Endometrial microvascular endothelial cells (primary cell): ENCODE results near the gene PIP5K1C. TPM values are rescaled to one million over a fixed set of nuclear protein-coding genes. Genes with fewer than 3 reads are reported as not detected.

ENCODE experiments used
- in situ Hi-C: cut with HindIII; loops from 2 replicates; pipeline ENCODE4 v1.10.0; 2017; ENCODE audit warnings: low sequenced_read_pairs, low pct_unique_long_range_greater_than_20kb; ENCODE audit errors: inconsistent ontology term
- total RNA-seq: library from RNA; depleted of rRNA; stranded (reverse); fragments of >200 nt; gene quantifications from one replicate; pipeline ENCODE4 v1.2.3, GENCODE V29; 2015; ENCODE audit errors: inconsistent ontology term

Gene PIP5K1C
- total RNA-seq, 1 donor from 2014 or later, result 38.0 TPM

DNA sequence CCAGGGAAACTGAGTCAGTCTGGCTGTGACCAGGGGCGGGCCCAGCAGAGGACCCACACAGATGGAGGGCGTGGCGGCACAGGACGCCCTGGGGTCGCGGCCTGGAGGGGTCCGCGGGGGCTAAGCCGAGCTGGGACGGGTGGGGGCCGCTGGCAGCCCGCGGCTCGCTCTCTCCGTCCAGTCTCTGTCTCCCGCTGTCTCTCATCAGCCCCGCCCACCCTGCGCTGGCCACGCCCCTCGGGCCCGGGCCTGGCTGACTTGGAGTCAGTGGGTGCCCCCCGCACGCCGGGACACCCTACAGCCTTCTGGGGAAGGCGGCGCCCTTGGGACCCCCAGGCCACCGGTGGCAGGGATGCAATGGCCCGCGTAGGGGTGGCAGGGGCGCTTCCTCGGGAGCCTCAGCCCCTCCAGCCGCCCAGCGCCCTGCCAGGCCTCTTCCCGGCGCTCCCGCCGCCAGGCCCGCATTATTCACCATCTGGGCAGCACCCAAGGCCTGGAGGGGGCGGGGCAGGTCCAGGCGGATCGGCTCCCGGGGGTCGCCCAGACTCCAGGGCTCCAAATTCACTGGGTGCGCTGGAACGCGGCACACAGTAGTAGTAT is 93.5 kb downstream of the PIP5K1C start, which contains the start of gene TBXA2R:
TBXA2R (minus strand) TSS at position 186 of the 600 bp plus-strand sequence. CDS start 6,241 bp downstream, outside the sequence.
- in situ Hi-C loops, result no loop called here

DNA sequence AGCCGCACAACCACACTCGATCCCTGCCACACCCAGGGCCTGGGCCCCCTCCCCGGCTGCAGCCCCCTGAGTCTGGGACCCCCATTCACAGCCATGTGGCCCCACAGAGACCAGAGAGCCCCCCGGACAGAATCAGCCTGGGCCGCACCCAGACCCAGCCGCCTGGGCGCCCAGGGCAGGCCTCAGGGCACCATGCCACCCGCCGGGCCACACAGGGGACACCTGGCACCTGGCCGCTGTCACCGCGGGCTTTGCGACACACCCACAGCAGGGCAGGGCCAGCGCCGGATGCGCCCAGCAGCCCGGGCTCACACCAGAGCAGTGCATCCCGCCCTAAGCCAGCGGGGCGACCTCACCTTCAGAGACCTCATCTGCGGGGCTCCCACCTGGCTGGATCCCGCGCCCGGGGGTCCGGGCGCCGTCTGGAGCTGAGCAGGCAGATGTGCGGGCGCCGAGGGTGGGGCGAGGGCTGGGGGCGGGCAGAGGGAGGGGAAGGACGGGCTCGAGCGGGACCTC is 94.0 kb downstream of the PIP5K1C start:
- in situ Hi-C loops, result no loop called here

DNA sequence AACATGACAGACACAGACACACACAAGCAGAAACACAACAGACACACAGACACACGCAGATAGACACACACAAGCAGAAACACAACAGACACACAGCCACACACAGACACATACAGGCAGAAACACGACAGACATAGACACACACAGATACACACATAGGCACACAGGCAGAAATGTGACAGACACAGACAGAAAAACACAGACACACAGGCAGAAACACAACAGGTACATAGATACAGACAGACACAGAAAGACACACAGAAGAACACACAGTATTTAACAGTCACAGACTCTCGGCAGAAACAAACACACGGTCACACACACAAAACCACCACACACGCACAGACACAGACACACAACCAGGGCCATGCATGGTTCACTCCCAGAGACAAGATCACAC is 94.5 kb downstream of the PIP5K1C start:
- in situ Hi-C loops, result no loop called here

DNA sequence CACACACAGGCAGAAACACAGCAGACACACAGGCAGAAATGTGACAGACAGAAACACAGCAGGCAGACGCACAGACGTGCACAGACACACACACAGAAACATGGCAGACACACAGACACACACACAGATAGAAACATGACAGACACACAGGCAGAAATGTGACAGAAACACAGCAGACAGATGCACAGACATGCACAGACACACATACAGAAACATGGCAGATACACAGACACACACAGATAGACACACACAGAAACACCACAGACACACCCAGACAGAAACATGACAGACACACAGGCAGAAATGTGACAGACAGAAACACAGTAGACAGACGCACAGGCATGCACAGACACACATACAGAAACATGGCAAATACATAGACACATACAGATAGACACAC is 94.9 kb downstream of the PIP5K1C start:
- in situ Hi-C loops, result no loop called here

DNA sequence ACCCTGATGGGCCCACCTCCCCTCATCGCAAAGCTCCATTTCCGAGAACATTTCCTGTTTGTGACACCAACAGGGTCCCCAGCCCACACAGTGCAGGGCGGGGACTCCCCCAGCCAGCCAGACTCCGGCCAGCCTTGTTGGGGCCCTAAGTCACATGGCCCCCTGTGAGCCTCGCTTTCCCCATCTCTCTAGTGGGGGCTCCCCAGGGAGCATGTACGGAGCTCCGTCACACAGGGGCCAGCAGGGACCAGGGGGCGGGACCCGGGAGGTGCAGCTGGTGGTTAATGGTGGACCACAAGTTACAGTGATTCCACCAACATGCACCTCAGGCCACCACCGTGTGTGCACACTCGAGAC is 95.3 kb downstream of the PIP5K1C start:
- in situ Hi-C loops, result no loop called here

DNA sequence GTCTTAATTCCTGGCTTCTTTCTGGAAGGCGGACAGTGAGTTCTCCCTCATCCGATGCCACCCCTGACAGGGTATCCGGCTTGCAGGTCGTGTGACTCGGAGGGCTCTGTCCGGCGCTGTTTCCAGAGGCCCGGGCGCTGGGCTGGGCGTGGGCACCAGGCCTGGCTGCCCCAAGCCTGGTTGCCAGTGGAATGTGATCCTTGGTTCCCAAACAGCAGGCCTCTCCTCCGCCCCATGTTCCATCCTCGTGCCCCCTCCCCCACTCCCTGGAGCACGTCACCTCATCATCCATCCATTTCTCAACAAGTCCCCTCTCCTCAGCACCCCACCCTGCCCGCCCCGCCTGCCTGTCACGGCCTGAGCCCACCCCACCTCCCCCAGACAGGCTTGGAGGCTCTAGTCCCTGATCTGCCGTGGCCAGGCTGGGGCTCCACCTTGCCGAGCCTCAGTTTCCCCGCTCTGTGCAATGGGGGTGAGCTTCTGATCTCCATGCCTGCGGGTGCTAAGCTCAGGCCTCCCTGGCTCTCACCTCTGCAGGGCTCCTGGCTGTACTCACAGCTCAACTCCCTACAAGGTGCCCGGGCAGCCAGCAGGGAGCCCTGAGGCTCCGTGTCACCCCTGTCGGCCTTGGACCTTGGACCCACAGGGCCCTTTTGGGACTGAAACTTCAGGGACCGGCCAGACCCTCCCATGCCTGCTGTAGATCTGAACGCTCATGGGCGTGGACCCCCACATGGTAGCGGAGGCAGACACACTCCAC is 95.9 kb downstream of the PIP5K1C start:
- in situ Hi-C loops, result no loop called here

DNA sequence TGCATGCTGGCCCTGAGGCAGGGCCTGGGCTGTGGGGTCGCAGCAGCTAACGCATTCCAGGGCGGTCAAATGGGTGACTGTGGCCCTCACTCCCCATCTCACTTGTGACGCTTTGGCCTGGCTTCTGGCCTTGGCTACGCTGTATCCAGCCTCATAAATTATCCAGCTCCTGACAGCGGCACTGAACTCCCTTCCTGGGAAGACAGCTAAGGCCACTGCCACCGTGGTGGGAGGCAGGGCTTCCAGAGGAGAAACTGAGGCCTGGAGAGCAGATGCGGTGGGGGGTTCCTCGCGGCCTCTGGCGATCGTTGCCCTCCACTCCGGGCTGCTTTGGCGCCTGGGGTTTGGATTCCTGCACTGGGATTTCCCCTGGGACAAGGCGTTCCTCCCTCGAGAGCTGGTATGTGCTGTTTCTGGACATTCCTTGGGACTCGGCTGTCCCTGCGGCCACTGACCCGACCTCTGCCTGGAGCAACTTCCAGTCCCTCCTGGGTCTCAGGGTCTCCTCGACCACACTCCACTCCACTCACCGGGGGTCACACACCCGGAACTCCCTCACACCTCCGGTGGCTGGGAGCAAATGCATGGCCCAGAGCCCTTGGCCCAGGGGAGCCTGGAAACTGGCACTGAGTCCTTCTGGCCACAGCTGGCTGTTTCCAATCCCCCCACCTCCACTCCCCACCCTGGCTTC is 97.0 kb downstream of the PIP5K1C start:
- in situ Hi-C loops, result no loop called here

DNA sequence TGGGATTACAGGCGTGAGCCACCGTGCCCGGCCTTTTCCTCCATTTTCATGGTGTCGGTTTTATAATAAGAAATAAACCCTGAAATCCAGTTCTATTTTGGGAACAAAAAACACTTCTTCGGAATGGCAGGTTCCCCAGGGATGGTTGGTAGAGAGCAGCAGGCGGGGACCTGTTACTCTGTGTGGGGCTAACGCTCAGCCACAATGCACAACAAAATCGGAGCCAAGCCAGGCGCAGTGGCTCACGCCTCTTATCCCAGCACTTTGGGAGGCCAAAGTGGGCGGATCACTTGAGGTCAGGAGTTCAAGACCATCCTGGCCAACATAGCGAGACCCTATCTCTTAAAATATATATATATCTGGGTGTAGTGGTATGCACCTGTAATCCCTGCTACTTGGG is 99.2 kb downstream of the PIP5K1C start:
- in situ Hi-C loops, result no loop called here

DNA sequence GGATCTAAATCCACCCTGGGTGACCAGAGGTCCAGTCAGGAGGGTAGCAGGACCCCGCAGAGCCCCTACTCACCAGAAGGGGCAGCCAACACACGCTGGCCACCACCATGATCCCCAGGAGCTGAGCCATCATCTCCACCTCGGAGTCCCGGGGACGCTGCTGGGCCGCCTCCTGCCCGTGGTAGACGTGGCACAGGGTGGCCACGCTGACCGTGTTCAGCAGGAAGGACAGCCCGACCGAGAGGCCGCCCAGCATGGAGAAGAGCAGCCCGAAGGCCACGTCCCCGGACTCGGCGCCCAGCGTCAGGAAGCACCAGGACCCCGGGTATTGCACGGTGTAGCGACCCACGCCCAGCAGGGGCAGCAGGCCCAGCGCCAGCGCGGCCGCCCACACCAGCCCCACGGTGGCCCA is 100.5 kb downstream of the PIP5K1C start:
- in situ Hi-C loops, result no loop called here

DNA sequence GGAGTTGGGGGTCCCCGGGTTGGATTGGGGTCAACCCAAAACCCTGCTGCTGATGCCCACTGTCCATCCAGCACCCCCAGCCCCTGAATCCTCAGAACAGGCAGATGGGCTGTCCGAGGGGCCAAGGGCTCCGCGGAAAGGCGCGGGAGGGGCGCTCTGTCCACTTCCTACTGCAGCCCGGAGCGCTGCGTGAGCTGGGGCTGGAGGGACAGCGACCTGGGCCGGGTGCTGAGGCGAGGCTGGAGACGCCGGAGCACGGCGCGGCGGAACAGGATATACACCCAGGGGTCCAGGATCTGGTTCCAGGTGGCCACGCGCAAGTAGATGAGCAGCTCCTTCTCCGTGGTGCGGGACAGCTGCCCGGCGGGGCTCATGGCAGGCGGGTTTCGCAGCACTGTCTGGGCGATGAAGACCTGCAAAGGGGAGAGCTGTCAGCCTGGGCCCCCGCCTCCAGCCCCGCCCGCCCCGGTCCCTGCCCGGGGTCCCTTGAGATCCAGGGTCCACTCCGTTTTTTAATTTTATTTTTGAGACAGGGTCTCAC is 104.7 kb downstream of the PIP5K1C start:
- in situ Hi-C loops, result no loop called here

DNA sequence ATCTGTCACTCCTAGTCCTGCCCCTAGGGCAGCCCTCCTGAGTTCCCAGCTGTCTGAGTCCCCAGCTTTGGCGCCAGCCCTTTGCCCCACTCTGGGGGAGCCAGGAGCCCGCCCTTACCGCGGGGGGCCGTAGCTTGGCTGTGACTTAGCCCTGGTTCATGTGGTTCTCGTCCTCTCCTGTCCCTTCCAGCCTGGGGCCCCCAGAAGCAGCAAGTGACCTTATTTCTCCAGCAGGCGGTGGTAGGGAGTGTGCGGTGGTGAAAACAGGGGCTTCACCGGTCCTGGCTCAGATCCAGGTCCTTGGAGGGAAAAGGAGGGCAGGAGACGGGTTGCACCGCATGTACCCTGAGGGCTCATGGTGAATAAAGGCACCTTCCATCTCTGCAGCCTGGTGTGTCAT is 107.1 kb downstream of the PIP5K1C start:
- in situ Hi-C loops, result no loop called here

DNA sequence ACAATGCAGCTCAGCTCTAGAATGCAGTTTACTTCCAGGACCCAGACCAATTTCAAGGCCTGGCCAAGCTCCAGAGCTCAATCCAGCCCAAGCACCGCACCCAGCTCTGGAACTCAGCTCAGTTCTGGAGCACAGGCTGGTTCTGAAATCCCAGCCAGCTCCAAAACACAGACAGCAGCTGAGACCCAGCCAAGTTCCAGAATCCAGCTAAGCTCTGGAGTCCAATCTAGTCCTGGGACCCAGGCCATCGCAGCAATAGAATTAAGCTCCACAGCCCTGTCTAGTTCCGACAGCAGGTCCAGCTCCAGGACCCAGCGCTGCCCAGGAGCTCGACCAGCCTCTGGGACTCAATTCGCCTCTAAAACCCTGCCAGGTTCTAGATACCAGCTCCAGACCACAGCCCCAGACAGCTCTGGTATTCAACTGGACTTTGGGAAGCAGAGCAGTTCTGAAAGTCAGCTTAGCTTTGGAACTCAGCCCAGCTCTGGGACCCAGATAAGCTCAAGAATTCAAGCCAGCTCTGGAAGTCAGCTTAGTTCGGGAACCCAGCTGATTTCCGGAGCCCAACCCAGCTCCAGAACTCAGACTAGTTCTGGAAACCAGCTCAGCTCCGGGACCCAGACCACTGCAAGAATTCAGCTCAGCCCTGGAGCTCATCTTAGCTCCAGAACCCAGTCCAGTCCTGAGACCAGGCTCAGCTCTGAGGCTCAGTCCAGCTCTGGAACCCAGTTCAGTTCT is 108.2 kb downstream of the PIP5K1C start:
- in situ Hi-C loops, result no loop called here

DNA sequence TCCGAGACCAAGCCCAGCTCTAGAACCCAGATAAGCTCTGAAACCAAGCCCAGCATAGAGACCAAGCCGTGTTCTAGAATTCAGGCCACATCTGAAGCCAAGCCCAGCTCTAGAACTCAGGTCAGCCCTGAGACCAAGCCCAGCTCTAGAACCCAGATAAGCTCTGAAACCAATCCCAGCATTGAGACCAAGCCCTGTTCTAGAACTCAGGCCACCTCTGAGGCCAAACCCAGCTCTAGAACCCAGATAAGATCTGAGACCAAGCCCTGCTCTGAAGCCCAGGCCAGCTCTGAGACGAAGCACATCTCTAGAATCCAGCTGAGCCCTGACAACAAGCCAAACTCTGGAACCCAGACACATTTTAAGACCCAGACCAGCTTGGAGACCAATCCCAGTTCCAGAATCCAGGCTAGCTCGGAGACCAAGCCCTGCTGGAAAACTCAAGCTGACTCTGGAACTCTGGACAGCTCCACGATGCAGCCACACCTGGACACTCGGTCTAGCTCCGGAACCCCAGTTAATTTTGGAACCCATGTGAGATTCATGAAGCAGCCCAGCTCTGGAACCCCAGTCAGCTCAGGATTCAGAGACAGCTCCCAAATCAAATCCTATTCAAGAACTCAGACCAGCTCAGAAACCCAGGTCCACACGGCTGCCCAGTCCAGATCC is 109.1 kb downstream of the PIP5K1C start:
- in situ Hi-C loops, result no loop called here

DNA sequence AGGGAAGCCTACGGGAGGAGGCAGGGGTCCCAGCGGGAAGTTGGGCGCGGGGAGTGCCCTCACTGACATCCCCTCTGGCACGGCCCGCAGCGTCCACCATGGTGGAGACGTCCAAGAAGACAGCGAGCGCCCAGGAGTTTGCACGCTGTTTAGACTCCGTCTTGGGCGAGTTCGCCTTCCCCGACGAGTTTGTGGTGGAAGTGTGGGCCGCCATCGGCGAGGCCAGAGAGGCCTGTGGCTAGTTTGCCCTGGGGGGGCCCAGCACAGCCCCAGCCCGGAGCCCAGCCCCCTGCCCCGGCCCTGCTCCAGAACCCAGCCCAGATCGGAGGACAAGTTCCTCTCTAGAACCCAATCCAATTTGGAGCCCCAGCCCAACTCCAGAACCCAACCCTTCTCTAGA is 110.3 kb downstream of the PIP5K1C start:
- in situ Hi-C loops, result no loop called here

DNA sequence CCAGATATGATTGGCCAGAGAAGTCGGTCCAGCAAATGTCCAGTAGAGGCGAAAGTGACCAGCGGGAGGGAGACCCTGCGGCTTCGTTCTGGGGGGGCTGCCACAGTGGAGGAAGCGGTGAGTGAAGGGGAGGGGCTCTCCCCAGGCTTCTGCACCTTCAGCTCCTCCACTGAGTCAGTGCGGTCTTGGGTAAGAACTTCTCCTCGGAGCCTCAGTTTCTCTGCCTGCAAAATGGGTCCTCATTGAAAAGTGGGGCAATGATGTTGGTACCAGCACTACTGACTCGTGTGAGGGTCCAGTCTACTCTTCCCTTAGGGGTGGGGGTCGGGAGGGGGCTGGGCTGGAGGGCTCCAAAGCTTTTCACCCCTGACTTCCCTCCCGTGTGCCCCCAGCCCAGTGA is 110.8 kb downstream of the PIP5K1C start:
- in situ Hi-C loops, result no loop called here

DNA sequence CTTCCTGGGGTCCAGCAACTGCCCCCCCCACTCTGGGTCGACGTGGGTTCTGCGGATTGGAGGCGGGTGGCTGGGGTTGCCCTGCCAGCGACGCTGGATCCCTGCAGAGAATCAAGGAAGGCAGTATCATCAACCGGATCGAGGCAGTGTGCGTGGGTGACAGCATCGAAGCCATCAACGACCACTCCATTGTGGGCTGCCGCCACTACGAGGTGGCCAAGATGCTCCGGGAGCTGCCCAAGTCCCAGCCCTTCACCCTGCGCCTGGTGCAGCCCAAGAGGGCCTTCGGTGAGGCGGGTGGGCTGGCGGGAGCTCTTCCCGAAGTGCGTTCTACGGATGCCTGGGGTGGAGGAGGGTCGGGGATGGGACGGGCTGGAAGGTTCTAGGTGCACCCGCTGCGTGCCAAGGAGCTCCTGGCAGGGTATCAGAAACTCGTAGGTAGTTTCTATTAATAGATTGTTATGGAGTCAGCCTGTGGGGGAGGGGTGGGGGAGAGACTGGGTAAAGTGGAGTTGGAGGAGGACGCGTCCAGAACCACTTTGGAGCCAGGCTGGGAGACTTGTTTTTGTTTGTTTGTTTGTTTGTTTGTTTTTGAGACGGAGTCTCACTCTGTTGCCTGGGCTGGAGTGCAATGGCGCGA is 113.4 kb downstream of the PIP5K1C start:
- in situ Hi-C loops, result no loop called here

DNA sequence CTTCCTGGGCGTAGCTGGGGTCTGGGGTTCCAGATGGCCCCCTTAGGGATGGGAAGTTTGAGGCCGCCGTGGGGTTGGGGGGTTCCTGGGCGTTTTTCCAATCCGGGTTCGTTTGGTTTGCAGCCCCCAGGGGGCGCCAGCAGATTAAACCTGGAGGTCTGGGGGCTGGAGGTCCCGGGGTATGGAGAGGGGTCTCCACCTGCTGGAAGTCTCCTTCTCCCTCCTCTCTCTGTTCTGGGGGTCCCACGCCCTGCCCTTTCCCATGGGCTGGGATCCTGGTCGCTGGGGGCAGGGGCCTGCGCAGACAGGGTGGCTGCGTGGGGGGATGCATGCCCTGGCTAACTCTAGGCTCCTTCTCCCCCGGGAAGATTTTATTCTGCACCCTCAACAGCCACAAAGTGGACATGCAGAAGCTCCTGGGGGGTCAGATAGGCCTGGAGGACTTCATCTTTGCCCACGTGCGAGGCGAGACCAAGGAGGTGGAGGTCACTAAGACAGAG is 114.1 kb downstream of the PIP5K1C start:
- in situ Hi-C loops, result no loop called here
